K562 (cell line): ENCODE data around the gene YLPM1. TPM values are rescaled to one million over a fixed set of nuclear protein-coding genes. Genes with fewer than 3 reads are reported as not detected.

Experiments
- ATF6 ChIP-seq: sonication (generic); formaldehyde crosslinking; IDR thresholded peaks from 2 replicates; pipeline ENCODE4 v1.4.0; 2020; ENCODE audit warnings: mild to moderate bottlenecking, missing genetic modification reagents
- FOXK1 ChIP-seq: sonication (generic); formaldehyde crosslinking; IDR thresholded peaks from 2 replicates; pipeline ENCODE4 v1.8.0; 2022; ENCODE audit warnings: missing genetic modification reagents, mild to moderate bottlenecking, borderline replicate concordance
- GATAD2B ChIP-seq: fragments of 450-650 bp; IDR thresholded peaks from 2 replicates; pipeline ENCODE4 v1.6.1; 2017; ENCODE audit warnings: mild to moderate bottlenecking, borderline replicate concordance
- ID3 ChIP-seq, 2 experiments: fragments of 250-450 bp in 1 of 2; fragments of 450-650 bp in 1 of 2; sonication (Bioruptor Pico) in 1 of 2; IDR thresholded peaks; 2 replicates each; pipeline versions ENCODE4 v1.6.1 to v1.8.0; 2016 to 2021; ENCODE audit warnings: mild to moderate bottlenecking in 2 of 2, moderate library complexity in 2 of 2, missing compliant biosample characterization in 1 of 2, missing genetic modification characterization in 1 of 2
- PHF8 ChIP-seq: fragments of 200-600 bp; sonication (generic); IDR thresholded peaks from 2 replicates; pipeline ENCODE4 v1.6.1; 2012; ENCODE audit warnings: mixed run types, mild to moderate bottlenecking, inconsistent platforms, low read length, moderate library complexity, borderline replicate concordance
- POLR2B ChIP-seq: fragments of 450-650 bp; IDR thresholded peaks from 2 replicates; pipeline ENCODE4 v1.6.1; 2018; ENCODE audit warnings: low read depth; ENCODE audit not compliant: partially characterized antibody
- RFX7 ChIP-seq: fragments of 250-450 bp; sonication (Bioruptor Pico); IDR thresholded peaks from 2 replicates; pipeline ENCODE4 v1.5.1; 2021; ENCODE audit warnings: mild to moderate bottlenecking
- polyA plus RNA-seq, 8 experiments: library from polyadenylated mRNA; depleted of rRNA in 4 of 8; stranded (reverse) in 5 of 8; unstranded in 3 of 8; fragments of >200 nt; fragmentation: Nextera tagmentation in 2 of 8; fragmentation: Illumina TruSeq in 1 of 8; extraction: Ambion mirVana in 2 of 8; extraction: Trizol in 1 of 8; gene quantifications; 2 replicates each; pipeline versions ENCODE4 v1.2.1 to v1.2.3, GENCODE V29; 2011 to 2014; ENCODE audit warnings: inconsistent platforms in 1 of 8, missing spikeins in 1 of 8
- total RNA-seq, 7 experiments: library from RNA; depleted of rRNA in 6 of 7; stranded (reverse); fragments of >200 nt in 6 of 7; fragmentation: Illumina TruSeq in 2 of 7; extraction: Trizol in 2 of 7; gene quantifications; 2 replicates each; pipeline versions ENCODE4 v1.2.1 to v1.2.3, GENCODE V29; 2011 to 2021; ENCODE audit warnings: low replicate concordance in 1 of 7
- TF ChIP-seq, protein P1 (sequence below): fragments of 250-450 bp; sonication (Bioruptor Pico); IDR thresholded peaks from 2 replicates; pipeline ENCODE4 v1.5.0; 2020; ENCODE audit warnings: mild to moderate bottlenecking
- TF ChIP-seq, protein P2 (sequence below): fragments of 450-650 bp; formaldehyde crosslinking; IDR thresholded peaks from 2 replicates; pipeline ENCODE4 v1.4.0; 2020; ENCODE audit warnings: mild to moderate bottlenecking, mixed read lengths
- TF ChIP-seq, protein P3 (sequence below): IDR thresholded peaks from 2 replicates; pipeline ENCODE4 v1.6.1; 2011; ENCODE audit not compliant: insufficient read length; ENCODE audit errors: extremely low read depth
- TF ChIP-seq, protein P4 (sequence below): fragments of 250-450 bp; sonication (Bioruptor Pico); IDR thresholded peaks from 2 replicates; pipeline ENCODE4 v1.8.0; 2022; ENCODE audit warnings: inconsistent platforms, mild to moderate bottlenecking, moderate library complexity, borderline replicate concordance
- TF ChIP-seq, protein P5 (sequence below): fragments of 250-450 bp; sonication (Bioruptor Pico); IDR thresholded peaks from 2 replicates; pipeline ENCODE4 v1.4.0; 2020; ENCODE audit warnings: mild to moderate bottlenecking, moderate library complexity

Gene YLPM1
- total and polyA plus RNA-seq, 9 of the 15 experiments (the other 6 are each of a cell fraction or from before 2014, with no cell fraction given): 7.2 to 32.7 (median 14.6) TPM

DNA sequence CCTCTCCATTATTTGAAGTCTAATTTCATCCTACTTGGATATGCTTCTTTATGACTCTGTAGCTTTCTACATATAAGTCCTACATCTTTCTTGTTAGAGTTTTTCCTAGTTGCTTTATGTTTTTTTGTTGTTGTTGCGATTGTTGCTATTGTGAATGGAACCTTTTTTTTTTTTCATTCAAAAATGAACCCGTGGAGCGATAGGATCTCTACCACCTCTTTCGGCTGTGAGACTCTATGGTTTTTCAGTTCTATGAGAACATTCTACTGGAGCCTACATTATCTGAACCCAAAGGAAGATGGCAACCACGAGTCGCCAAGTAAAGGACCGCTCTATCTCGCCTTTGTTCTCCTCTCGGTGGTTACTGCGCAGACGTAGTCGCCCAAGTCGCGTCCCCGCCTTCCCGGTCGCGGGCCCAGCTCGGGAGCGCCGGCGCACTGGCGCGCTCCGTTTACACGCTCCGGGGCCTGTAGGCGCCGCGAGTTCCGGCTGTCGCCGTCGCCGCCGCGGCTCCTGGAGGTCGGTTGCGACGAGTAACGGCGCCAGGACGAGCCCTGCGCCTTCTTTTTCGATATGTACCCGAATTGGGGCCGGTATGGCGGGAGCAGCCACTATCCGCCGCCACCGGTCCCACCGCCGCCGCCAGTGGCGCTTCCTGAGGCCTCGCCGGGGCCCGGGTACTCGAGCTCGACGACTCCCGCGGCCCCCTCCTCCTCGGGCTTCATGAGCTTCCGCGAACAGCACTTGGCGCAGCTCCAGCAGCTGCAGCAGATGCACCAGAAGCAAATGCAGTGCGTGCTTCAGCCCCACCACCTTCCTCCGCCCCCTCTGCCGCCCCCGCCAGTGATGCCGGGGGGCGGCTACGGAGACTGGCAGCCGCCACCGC lies at the start of gene YLPM1 (continued):
- TF ChIP-seq, protein P1, sequence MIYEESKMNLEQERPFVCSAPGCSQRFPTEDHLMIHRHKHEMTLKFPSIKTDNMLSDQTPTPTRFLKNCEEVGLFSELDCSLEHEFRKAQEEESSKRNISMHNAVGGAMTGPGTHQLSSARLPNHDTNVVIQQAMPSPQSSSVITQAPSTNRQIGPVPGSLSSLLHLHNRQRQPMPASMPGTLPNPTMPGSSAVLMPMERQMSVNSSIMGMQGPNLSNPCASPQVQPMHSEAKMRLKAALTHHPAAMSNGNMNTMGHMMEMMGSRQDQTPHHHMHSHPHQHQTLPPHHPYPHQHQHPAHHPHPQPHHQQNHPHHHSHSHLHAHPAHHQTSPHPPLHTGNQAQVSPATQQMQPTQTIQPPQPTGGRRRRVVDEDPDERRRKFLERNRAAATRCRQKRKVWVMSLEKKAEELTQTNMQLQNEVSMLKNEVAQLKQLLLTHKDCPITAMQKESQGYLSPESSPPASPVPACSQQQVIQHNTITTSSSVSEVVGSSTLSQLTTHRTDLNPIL (CRISPR knock-in tag): no peak
- TF ChIP-seq, protein P2, sequence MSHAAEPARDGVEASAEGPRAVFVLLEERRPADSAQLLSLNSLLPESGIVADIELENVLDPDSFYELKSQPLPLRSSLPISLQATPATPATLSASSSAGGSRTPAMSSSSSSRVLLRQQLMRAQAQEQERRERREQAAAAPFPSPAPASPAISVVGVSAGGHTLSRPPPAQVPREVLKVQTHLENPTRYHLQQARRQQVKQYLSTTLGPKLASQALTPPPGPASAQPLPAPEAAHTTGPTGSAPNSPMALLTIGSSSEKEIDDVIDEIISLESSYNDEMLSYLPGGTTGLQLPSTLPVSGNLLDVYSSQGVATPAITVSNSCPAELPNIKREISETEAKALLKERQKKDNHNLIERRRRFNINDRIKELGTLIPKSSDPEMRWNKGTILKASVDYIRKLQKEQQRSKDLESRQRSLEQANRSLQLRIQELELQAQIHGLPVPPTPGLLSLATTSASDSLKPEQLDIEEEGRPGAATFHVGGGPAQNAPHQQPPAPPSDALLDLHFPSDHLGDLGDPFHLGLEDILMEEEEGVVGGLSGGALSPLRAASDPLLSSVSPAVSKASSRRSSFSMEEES (CRISPR knock-in tag): no peak
- no peak for TF ChIP-seq RFX7 (CRISPR knock-in tag)
- TF ChIP-seq, protein P3, sequence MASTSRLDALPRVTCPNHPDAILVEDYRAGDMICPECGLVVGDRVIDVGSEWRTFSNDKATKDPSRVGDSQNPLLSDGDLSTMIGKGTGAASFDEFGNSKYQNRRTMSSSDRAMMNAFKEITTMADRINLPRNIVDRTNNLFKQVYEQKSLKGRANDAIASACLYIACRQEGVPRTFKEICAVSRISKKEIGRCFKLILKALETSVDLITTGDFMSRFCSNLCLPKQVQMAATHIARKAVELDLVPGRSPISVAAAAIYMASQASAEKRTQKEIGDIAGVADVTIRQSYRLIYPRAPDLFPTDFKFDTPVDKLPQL: no peak
- TF ChIP-seq FOXK1: no peak
- no peak for TF ChIP-seq GATAD2B
- TF ChIP-seq, protein P4, sequence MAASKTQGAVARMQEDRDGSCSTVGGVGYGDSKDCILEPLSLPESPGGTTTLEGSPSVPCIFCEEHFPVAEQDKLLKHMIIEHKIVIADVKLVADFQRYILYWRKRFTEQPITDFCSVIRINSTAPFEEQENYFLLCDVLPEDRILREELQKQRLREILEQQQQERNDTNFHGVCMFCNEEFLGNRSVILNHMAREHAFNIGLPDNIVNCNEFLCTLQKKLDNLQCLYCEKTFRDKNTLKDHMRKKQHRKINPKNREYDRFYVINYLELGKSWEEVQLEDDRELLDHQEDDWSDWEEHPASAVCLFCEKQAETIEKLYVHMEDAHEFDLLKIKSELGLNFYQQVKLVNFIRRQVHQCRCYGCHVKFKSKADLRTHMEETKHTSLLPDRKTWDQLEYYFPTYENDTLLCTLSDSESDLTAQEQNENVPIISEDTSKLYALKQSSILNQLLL (CRISPR knock-in tag): no peak
- peak; percentile 96 for TF ChIP-seq PHF8
- TF ChIP-seq POLR2B: peak; percentile 80
- TF ChIP-seq, protein P5, sequence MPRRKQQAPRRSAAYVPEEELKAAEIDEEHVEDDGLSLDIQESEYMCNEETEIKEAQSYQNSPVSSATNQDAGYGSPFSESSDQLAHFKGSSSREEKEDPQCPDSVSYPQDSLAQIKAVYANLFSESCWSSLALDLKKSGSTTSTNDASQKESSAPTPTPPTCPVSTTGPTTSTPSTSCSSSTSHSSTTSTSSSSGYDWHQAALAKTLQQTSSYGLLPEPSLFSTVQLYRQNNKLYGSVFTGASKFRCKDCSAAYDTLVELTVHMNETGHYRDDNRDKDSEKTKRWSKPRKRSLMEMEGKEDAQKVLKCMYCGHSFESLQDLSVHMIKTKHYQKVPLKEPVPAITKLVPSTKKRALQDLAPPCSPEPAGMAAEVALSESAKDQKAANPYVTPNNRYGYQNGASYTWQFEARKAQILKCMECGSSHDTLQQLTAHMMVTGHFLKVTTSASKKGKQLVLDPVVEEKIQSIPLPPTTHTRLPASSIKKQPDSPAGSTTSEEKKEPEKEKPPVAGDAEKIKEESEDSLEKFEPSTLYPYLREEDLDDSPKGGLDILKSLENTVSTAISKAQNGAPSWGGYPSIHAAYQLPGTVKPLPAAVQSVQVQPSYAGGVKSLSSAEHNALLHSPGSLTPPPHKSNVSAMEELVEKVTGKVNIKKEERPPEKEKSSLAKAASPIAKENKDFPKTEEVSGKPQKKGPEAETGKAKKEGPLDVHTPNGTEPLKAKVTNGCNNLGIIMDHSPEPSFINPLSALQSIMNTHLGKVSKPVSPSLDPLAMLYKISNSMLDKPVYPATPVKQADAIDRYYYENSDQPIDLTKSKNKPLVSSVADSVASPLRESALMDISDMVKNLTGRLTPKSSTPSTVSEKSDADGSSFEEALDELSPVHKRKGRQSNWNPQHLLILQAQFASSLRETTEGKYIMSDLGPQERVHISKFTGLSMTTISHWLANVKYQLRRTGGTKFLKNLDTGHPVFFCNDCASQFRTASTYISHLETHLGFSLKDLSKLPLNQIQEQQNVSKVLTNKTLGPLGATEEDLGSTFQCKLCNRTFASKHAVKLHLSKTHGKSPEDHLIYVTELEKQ (CRISPR knock-in tag): no peak
- TF ChIP-seq ATF6: no peak
- no peak for TF ChIP-seq ID3 (CRISPR knock-in tag; IDR thresholded peaks at IDR 0.05)
- TF ChIP-seq ID3 (tag; IDR thresholded peaks at IDR 0.05): 0 out of 2 replicates have a peak, but pooled peaks have one; percentile 43
